Measurements from ENCODE around the gene MAP3K7. TPM values are rescaled to one million over a fixed set of nuclear protein-coding genes. Genes with fewer than 3 reads are reported as not detected.
A peak's percentile ranks its signal among the peaks of the same experiment; 100 is the strongest.

MAP3K7 gene
- total and polyA plus RNA-seq, 2 of the 8 experiments (the other 6 are each of a cell fraction or from before 2014, with no cell fraction given) = 27.3 to 34.8 TPM

- Histone ChIP-seq H3K9me3 (ENCODE audit: insufficient read depth in 2 of 2, low read depth in 1 of 2, low read length in 1 of 2) (peaks cover 5 to 14% of the 10 kb centered on the region in 2 experiments; a peak in 2 of 4 replicates), H4K8ac (ENCODE audit: extremely low read depth, insufficient read depth, low read length) (no peak overlapping the region), H4K20me1 (replicated peaks in 1 of 2; ENCODE audit: control insufficient read depth in 1 of 2, insufficient read depth in 2 of 2, low read length in 2 of 2) (no peaks in the 10 kb centered on the region), H3K18ac (ENCODE audit: extremely low read depth, low read length) (peak overlapping the region; percentile 36; the same call in 1 of the 2 replicates), H3K79me1 (ENCODE audit: low read depth, low read length) (no peaks in the 10 kb centered on the region), H3K27me3 (replicated peaks in 1 of 4; ENCODE audit: control insufficient read depth in 3 of 4, extremely low read depth in 1 of 4, insufficient read depth in 3 of 4, low read length in 3 of 4) (no peaks in the 10 kb centered on the region), H3K79me2 (ENCODE audit: control insufficient read depth in 1 of 2, insufficient read depth in 2 of 2, low read length in 2 of 2) (no peaks in the 10 kb centered on the region), H2AFZ (ENCODE audit: low read length) (no peak overlapping the region), H2BK120ac (replicated peaks; ENCODE audit: low read depth, low read length) (peak overlapping the region; percentile 30), H3K27ac (ENCODE audit: low read depth, low read length) (no peak overlapping the region), H3K14ac (ENCODE audit: insufficient read length) (no peak overlapping the region), H2BK12ac (ENCODE audit: low read depth, low read length) (0 out of 2 replicates have a peak overlapping the region, but pooled peaks have one; percentile 80), H3K4me3 (ENCODE audit: extremely low read depth in 1 of 4, insufficient read depth in 2 of 4, low read depth in 3 of 4, low read length in 4 of 4) (no peak overlapping the region), H3K4me1 (replicated peaks in 1 of 4; ENCODE audit: control insufficient read depth in 3 of 4, insufficient read depth in 4 of 4, low read length in 3 of 4) (peaks cover 2 to 17% (median 6%) of the 10 kb centered on the region in 4 experiments; a peak in 5 of 7 replicates), H3K4me2 (ENCODE audit: insufficient read depth in 1 of 2, low read depth in 2 of 2, low read length in 2 of 2) (no peak overlapping the region), H2BK20ac (ENCODE audit: low read length) (peak overlapping the region; percentile 51; the same call in 1 of the 2 replicates), H3K23ac (ENCODE audit: insufficient read length) (no peak overlapping the region), H2BK5ac (ENCODE audit: low read depth, low read length) (peak overlapping the region; percentile 56; the same call in 1 of the 2 replicates), H4K5ac (ENCODE audit: insufficient read length, low read depth, low read length) (no peak overlapping the region), H3K56ac (replicated peaks; ENCODE audit: insufficient read length, low read depth, low read length) (no peak overlapping the region), H3K9ac (replicated peaks in 1 of 4; ENCODE audit: extremely low read depth in 1 of 4, low read depth in 3 of 4, low read length in 3 of 4) (no peak overlapping the region), H2AK5ac (ENCODE audit: low read depth, low read length) (no peak overlapping the region; the same call in 1 of the 2 replicates), H3K4ac (replicated peaks; ENCODE audit: insufficient read length, low read depth, low read length) (peak overlapping the region; percentile 55), H4K91ac (replicated peaks; ENCODE audit: insufficient read length, low read length) (peak overlapping the region; percentile 86), H3K23me2 (ENCODE audit: low read depth, low read length) (no peaks in the 10 kb centered on the region), H2BK15ac (ENCODE audit: low read length) (no peak overlapping the region; the same call in 1 of the 2 replicates), H3K36me3 (ENCODE audit: control insufficient read depth in 2 of 4, insufficient read depth in 4 of 4, low read length in 3 of 4) (peaks cover 0 to 3% (median 0%) of the 10 kb centered on the region in 4 experiments; a peak in 2 of 8 replicates)
- FAIRE-seq (no peak), DNase-seq (ENCODE audit: low read depth in 1 of 2, low spot score in 2 of 2) (no peak)
- 90% methylated on average over 9 of the region's 9 CpGs; no CpG with 5 or more reads in 1 of the 2 experiments for WGBS, 2 experiments (ENCODE audit: extremely low coverage in 1 of 2, insufficient coverage in 1 of 2, insufficient read length in 1 of 2, insufficient replicate concordance in 2 of 2, low coverage in 1 of 2, low lambda C conversion rate in 2 of 2, missing lambda C conversion rate in 1 of 2)
- POLR2A ChIA-PET (ENCODE audit: partially characterized antibody) = interaction anchor here (0.6 to 1.7 kb wide), 4 partner anchors 8 to 14 kb away, joined by 3 to 6 read pairs (median 4); no protein-coding TSS in a partner anchor
- 0 out of 2 replicates have a peak, but pooled peaks have one; percentile 15 for TF ChIP-seq SP4 (IDR thresholded peaks at IDR 0.05; ENCODE audit: low read length)
- no peak for TF ChIP-seq GABPA (IDR thresholded peaks at IDR 0.05; ENCODE audit: borderline replicate concordance, insufficient read depth, low read length)
- TF ChIP-seq ZNF274 (IDR thresholded peaks at IDR 0.05; ENCODE audit: borderline replicate concordance, extremely low read depth, low read length) = no peak
- TF ChIP-seq CHD1 (IDR thresholded peaks at IDR 0.05; ENCODE audit: low read depth, low read length) = no peak
- TF ChIP-seq POLR2AphosphoS5 (IDR thresholded peaks at IDR 0.05; ENCODE audit: low read depth, low read length) = no peak
- no peak for TF ChIP-seq TCF12 (IDR thresholded peaks at IDR 0.05; ENCODE audit: low read depth, low read length)
- CTCF ChIA-PET (ENCODE audit: partially characterized antibody) = interaction anchor here (0.9 to 2.1 kb wide), 9 partner anchors 8 to 544 kb away, joined by 3 to 7 read pairs (median 4); no protein-coding TSS in a partner anchor
These were observed 102.9 kb downstream of the MAP3K7 start for GRCh38 chr6:90483956-90484355.

Measured in H1 (cell line).